ENCODE results near the gene NUP50. TPM values are rescaled to one million over a fixed set of nuclear protein-coding genes. Genes with fewer than 3 reads are reported as not detected.

Gene NUP50
- polyA plus RNA-seq, 1 donor, result 75.0 TPM

- no peak for DNase-seq
Observed at GRCh38 chr22:45208993-45209838, 45.5 kb downstream of the NUP50 start.

GRCh38 chr22:45210174-45210573 lies 46.4 kb downstream of the NUP50 start:
- DNase-seq, result no peak

GRCh38 chr22:45210577-45210976 lies 46.9 kb downstream of the NUP50 start:
- DNase-seq, result no peak

- DNase-seq, result no peak
Observed at GRCh38 chr22:45210991-45211390, 47.3 kb downstream of the NUP50 start.

- no peak for DNase-seq
Observed at GRCh38 chr22:45211435-45211834, 47.7 kb downstream of the NUP50 start.

- no peak for DNase-seq
Observed at GRCh38 chr22:45211848-45212247, 48.1 kb downstream of the NUP50 start.

- DNase-seq, result no peak
Observed at GRCh38 chr22:45212306-45212709, 48.6 kb downstream of the NUP50 start.

- no peak for DNase-seq
Observed at GRCh38 chr22:45212992-45213751, 49.4 kb downstream of the NUP50 start.

GRCh38 chr22:45216133-45217003 lies 52.6 kb downstream of the NUP50 start:
- DNase-seq, result no peak

GRCh38 chr22:45217345-45217744 lies 53.6 kb downstream of the NUP50 start:
- no peak for DNase-seq

- DNase-seq, result no peak
Observed at GRCh38 chr22:45217806-45218205, 54.1 kb downstream of the NUP50 start.

- no peak for DNase-seq
Observed at GRCh38 chr22:45218976-45219375, 55.3 kb downstream of the NUP50 start.

- no peak for DNase-seq
Observed at GRCh38 chr22:45221201-45221600, 57.5 kb downstream of the NUP50 start.

GRCh38 chr22:45223304-45224117 lies 59.8 kb downstream of the NUP50 start:
- no peak for DNase-seq

GRCh38 chr22:45224331-45224730 lies 60.6 kb downstream of the NUP50 start:
- no peak for DNase-seq

- DNase-seq, result no peak
Observed at GRCh38 chr22:45224988-45225731, 61.4 kb downstream of the NUP50 start.

GRCh38 chr22:45225732-45226502 lies 62.2 kb downstream of the NUP50 start:
- no peak for DNase-seq

- DNase-seq, result no peak
Observed at GRCh38 chr22:45226503-45227186, 62.9 kb downstream of the NUP50 start.

Data from left kidney (tissue), 2 donors.